Fibroblast of peridontal ligament (primary cell): ENCODE measurements around the gene TOMM20.

Experiments used
- DNase-seq: peaks from one replicate; pipeline ENCODE4 v3.0.0-alpha.2; 2010; ENCODE audit errors: extremely low read depth

TOMM20 gene

GRCh38 chr1:235067396-235068157 lies 61.1 kb downstream of the TOMM20 start:
- DNase-seq, result peak; percentile 99

DNA sequence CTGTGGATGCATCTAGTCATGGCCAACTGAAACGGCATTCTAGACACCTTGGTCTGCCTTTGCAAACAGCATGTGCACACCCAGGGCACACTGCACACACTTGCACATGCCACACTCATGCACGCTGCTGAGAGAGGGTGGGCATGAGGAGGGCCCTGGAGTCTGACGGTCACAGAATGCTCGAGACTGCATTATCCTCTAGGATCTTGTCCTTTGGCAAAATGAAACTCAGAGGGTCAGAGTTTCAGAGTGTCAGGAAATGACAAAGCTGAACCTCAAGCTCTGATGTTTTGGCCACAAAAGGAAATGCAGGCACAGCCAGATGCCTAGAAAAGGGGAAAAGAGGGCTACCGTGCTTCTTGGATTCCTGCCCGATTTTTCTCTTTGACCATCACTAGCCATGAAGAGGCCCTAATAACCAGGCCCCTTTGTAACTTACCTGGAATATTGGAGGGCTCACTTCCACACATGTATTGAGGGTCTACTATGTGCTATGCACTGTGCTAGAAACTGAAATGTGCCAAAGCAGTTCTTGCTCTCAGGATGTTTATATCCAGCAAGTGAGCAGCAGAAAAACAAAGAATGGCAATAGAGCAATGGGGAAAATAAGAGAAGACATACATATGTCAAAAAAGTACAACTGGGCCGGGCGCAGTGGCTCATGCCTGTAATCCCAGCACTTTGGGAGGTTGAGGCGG lies 65.4 kb downstream of the TOMM20 start:
- no peak for DNase-seq

DNA sequence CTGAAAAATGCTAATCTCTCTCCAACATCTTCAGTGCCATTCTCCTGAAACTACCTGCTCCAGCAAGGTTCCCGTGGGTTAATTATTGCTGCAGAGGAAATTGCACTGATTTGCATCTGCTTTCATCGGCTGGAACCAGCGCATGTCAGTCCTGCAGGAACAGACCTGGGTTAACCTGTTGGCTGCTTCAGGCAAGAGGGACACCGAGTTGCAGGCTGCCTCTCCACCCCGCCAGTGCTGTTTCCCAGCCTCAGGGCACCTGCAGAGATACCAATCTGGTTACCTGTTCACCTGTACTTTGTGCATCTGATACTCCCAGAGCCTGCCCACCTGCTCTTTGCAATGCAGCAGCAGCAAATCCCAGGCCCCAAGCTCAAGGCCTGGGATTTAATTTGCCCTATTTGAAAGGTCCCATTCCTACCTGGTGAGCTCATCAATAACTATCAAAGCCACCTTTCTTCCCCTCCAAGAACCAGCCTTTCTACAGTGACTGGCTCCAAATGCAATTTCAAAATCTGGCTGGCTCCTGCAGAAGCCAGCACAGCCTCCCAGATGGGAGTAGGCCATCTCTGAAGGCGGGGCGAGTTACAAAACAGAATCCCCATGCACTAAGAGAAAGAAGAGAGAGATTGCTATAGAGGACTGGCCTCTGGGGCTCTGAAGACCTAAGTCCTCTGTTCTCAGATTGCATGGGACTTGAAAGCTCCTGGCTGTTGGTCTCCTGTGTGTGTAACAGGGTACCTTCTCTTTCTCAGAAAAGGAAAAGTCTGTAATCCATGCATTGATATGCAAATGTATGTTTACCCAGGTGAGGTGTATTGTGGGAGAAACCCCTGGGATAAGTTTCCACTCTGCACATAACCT lies 67.8 kb downstream of the TOMM20 start:
- peak; percentile 31 for DNase-seq
